ENCODE data around the gene RALBP1.
A peak's percentile ranks its signal among the peaks of the same experiment; 100 is the strongest.

Gene RALBP1

DNA sequence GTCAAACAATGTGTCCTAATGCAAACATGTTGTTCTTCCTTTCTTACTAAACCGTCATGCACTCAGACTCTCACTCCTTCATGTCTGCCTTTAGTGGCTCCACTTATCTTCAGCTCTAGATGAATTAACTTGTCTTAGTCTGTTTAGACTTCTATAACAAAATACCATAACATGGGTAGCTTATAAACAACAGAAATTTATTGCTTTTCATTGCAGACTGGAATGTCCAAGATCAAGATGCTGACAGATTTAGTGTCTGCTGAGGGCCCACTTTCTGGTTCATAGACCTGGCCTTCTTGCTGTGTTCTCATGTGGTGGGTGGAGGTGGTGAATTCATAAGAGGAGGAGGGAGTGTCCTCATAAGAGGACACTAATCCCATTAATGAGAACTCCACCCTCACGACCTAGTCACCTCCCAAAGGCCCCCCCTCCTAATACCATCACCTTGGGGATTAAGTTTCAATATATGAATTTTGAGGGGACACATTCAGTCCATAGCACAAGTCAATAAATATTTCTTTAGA lies 32.3 kb downstream of the RALBP1 start:
- no peak for DNase-seq (ENCODE audit: low spot score)

DNA sequence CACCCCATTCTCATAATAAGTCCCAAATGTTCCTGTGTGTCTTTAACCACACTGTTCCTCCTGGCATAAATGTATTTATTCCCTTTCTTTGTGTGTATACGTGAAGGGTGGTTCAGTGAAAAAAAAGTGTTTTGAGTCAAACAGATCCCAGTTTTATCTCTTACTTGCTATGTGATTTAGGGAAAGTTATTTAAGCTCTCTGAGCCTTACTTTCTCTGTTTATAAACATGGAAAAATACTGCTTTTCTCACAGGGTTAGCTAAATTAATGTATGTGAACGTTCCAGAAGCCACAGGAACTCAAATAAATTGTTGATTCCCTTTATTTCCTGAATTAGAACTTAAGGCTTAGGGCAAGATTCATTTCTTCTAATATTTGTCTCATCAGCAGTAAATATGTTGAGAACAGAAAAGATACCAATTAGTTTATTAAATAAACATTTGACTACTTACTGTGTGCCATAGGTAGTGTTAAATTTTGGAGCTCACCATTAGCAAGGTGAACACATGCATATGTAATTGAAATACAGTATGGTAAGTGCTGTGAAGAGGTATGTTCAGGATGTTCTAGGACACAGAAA lies 33.2 kb downstream of the RALBP1 start:
- no peak for DNase-seq (ENCODE audit: low spot score)

DNA sequence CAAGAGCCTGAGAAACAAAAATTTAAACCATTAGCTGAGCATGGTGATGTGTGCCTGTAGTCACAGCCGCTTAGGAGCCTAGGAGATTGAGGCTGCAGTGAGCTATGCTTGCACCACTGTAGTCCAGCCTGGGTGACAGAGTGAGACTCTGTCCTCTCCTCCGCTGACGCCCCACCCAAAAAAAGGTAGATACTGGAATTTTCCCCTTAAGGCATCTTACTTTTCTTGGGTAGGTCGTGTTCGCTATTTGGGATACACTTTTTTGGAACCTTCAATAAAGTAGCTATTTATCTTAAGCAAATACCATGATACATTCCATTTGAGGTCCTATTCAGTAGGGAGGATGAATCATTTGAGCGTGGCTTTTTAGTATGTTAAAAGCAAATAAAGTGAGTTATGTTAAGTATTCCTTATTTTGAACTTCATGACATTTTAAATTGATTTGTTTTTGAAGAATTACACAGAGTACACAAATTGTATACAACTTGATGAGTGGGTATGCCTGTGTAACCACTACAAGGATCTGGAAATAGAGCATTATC lies 38.7 kb downstream of the RALBP1 start:
- DNase-seq (ENCODE audit: low spot score) = peak; percentile 29

DNA sequence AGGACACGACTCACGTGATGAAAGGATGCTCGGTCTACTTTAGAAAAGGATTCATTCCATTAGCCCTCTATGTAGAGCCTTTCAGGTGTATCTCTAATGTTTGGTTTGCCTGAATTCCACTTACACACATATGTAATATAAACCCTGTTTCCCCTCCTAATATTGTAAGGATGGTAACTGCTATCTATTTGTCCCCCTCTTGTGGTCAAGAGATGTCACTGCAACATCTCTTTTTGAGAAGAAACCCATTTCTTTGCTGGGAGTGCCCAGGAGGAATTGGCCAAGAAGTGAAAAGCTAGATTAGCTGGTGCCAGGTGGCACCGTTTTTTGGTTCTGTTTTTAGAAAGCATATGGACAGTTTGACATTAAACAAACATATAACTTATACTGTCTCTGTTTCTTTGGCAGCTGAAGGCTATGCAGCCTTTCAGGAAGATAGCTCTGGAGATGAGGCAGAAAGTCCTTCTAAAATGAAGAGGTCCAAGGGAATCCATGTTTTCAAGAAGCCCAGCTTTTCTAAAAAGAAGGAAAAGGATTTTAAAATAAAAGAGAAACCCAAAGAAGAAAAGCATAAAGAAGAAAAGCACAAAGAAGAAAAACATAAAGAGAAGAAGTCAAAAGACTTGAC lies 41.2 kb downstream of the RALBP1 start:
- DNase-seq (ENCODE audit: low spot score) = peak; percentile 35

DNA sequence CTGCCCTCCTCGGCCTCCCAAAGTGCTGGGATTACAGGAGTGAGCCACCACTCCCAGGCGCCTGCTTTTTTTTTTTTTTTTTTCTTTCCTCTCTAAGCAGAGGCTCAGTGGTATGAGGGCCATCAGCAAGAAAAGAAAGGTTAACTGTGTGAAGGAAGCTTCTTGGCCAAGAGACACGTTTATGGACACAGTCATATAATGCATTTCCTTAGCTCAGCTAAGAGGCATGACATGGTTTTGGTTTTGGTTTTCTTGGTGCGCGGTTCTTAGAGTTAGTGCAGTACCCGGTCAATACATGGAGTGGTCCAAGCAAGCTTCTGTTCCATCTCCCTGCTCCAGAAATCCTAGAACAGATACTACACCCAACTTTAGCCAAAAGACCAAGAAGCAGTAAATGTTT lies 42.6 kb downstream of the RALBP1 start:
- DNase-seq (ENCODE audit: low spot score) = no peak

DNA sequence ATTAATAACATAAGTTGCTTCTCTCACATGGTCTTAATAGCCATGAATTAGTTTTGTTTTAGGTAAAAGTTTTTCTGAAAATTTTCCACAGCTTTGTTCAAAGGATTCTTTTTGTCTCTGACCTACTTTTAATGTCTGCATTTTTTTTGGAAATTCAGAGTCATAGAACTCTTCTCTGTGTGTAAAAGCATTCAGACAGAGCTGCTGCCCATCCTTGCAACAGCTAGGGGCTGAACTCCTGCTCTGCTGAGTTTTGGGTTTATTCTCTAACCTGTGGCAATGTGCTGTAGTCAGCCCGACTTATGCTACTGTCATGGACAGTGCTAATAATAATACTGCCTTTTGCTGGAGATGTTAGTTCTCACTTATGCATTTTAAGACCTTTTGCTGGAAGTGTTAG lies 44.1 kb downstream of the RALBP1 start:
- no peak for DNase-seq (ENCODE audit: low spot score)

DNA sequence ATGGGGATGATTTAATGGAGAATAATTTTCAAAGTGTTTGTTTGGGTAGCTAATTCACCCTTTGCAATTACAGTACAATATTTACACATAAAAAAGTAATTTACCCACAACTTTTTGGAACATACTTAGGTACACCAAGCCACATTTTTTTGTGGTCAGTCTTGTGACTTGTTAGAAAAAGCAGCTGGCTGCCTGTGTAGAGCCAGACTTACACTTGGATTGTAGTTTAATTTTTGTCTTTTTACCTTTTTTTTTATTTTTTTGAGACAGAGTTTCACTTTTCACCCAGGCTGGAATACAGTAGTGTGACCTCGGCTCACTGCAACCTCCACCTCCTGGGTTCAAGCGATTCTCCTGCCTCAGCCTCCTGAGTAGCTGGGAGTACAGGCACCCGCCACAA lies 45.4 kb downstream of the RALBP1 start:
- DNase-seq (ENCODE audit: low spot score) = no peak

DNA sequence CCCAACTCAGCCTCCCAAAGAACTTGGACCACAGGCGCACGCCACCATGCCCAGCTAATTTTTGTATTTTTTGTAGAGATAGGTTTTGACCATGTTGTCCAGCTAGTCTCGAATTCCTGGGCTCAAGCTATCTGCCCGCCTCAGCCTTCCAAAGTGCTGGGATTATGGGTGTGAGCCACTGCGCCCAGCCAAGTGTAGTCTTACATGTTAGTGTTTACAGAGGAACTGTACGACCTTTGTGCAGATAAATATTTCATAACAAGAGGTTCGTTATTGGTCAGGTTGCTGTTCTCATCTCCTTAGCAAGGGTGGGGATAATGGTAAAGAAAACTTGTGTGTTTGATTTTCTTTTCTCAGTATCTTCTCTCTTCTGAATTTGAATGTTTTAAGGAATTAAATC lies 46.5 kb downstream of the RALBP1 start:
- no peak for DNase-seq (ENCODE audit: low spot score)

DNA sequence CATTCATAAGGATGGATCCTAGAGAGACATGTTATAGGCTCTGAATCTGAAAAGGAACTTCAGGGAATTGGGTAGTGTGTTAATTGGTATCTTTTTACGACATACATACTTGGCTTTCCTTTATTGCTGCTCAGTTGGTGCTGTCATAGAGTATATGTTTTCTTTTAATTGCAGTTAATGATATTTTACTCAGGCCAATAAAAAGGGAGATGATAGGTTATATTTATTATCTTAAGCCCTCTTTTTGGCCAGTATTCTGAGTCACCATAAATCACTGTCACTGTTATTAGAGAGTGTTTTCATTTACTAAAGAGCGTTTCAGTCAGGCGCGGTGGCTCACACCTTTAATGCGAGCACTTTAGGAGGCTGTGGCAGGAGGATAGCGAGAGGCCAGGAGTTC lies 47.6 kb downstream of the RALBP1 start:
- no peak for DNase-seq (ENCODE audit: low spot score)

DNA sequence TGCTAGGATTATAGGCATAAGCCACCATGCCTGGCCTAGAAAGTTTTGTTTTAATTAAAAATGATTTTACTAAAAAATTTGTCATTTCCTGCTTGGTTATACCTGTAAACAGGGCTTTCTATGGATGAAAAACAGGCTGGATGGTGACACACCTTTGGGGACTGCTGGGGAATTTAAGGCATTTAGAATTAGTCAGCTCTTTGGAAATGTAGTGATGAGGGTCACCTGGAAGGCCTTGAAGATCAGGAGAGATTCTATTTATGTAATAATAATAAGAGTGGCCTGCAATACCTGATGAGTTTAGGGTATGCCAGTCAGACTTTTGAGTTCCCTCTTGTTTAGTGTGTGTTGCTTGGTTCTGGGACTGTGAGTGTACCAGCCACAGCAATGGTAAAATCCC lies 51.1 kb downstream of the RALBP1 start:
- no peak for DNase-seq (ENCODE audit: low spot score)

DNA sequence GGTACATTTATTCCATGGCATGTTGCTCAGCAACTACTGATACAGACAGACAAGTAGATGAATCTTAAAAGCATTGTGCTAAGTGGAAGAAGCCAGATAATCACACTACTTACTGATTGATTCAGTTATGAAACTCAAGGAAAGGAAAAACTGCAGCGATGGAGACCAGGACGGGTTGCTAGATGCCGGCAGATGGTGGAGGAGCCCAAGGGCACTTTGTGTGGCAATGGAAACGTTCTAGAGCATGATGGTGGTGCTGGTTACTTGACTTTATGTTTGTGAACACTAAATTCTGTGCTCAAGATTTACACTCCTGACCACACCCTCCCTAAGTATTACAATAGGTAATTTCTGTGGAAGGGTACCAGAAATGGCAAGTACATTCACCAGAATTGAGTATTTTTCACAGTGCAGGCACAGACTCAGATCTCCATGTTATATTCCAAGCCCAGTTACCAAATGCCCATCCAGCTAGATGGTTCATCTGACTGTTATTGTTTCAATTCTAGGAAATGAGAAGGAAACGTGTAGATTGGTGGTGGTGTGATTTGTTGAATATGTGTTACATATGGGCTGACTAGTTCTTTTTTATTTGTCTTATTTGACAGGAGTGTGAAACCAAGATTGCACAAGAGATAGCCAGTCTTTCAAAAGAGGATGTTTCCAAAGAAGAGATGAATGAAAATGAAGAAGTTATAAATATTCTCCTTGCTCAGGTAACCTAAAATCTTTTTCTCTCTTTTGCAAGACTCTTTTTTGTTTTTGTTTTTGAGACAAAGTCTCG lies 55.1 kb downstream of the RALBP1 start:
- no peak for DNase-seq (ENCODE audit: low spot score)

DNA sequence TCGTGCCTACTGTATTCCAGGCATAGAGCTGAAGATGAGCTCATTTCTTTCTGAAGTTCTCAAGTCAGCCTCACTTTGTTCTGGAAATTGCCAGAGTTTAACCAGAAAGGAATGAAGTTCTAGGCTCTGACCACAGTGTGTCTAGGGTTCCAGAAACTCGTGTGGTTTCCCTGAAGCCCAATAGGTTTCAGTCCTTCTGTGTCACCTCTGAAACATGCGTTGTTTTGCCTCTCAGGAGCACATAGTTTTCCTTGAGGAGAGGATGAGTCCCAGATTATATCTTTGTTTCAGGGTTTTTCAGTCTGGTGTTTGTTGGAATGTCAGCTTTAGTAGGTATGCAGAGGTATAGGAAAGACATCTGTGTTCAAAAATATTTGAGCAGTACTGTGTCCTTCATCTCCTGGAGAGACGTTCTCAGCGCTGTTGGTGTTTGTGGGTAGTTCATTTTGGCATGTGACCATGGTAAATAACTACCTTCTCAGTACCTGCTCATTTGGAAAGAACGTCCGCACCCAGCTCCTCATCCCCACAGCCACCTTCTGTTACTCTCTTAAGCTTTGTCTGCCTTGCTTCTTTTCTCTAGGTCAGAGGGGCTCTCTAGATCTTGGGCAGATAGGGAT lies 56.6 kb downstream of the RALBP1 start:
- DNase-seq (ENCODE audit: low spot score) = no peak

DNA sequence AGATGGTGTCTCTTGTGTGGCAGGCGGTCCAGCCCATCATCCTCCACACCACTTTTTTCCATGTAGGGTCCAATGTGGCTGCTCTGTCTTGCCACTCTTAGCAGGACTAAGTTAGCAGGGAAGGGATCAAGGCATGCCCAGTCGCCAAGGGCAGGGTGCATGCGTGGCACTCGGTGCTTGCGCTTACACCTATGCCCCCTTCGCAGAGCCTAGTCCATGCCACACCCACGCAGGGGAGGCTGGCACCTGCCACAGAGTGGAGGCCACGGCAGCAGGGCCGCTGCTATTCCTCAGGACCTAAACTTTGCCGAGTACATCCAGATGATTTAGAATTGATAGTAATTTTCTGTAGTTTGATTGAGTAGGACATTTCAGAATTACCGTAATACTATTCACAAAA lies 59.5 kb downstream of the RALBP1 start:
- no peak for DNase-seq (ENCODE audit: low spot score)

DNA sequence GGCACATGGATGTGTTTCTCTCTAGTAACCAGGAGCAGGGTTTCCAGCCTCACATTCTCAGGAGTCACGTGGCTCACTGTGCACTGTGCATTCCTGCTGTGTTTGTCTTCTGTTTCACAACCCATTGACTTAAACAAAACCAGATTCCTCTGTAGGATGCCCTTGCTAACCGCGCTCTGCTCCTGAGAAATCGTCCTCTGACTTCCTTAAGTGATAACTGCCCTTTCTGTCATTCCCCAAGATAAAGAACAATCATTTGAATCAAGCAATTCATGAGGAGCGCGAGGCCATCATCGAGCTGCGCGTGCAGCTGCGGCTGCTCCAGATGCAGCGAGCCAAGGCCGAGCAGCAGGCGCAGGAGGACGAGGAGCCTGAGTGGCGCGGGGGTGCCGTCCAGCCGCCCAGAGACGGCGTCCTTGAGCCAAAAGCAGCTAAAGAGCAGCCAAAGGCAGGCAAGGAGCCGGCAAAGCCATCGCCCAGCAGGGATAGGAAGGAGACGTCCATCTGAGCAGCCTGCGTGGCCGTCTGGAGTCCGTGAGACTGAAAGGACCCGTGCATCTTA lies 60.2 kb downstream of the RALBP1 start:
- peak; percentile 93 for DNase-seq (ENCODE audit: low spot score)

DNA sequence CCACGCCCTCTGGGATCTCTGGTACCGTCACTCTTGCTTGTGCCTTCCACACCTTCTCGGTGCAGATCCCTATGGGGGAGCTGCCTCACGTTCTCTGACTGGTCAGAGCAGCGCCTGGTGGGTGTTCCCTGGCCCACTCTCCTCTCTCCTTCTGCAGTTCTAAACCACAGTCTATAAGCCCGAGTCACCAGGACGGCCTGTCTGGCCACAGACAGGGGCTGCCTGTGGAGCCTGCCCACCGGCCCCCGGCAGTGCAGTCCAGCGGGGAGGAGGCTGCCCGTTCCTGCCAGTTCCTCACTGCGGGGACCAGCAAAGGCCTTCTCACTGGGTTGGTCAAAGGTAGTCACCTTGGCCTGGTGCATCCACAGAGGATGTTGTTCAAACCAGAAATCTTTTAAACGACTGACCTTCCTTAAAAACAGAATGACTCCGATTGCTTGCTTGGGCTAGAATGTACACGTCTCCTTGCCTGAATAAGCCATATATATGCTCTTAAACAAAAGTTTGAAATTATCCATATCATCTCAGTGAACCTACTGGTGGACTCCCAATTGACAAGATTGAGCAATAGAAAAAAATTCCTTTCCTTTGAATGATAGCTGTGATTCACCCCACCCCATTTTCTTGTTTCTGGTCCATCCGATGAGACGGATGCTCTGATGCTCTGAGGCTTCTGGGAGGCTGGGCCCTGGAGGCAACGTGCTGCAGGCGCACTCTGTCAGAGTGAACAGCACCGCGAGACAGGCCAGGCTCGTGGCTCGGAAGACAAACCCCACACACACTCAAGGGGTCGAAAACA lies 61.2 kb downstream of the RALBP1 start:
- no peak for DNase-seq (ENCODE audit: low spot score)

DNA sequence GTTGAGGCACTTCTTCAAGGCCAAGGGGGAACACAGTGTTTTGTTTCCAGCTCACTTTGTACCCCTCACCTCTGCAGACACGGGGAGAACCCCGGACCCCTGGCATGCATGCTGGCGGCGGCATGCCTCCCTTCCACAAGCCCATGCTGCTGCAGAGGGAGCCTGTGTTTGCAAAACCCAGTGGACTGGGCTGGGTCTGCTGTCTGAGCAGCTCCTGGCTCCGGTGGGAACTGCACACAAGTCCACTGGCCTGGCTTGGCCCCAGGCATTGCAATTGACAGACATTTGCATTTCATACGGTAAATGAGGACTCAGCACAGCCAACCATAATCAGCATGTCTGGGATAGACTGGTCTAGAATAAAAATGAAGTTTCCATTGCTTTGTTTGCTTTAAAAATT lies 62.4 kb downstream of the RALBP1 start:
- no peak for DNase-seq (ENCODE audit: low spot score)

DNA sequence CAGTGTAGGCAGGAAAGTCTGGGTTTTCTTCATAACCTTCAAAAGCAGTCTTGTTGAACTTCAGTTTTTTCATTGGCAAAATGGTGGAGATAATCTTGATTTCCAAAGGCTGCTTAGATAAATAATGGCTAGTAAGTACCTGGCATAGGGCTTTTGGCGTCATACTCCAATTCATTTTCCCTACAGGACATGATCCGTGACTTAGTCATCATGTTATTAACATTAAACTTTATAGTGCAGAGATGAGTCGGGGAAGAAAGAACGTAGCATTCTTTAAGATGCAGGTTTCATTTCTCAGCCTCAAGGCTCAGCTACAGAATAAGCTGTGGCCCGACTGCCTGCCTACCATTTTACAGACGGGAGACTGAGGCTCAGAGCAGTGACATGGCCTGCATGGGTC lies 64.0 kb downstream of the RALBP1 start:
- DNase-seq (ENCODE audit: low spot score) = no peak

DNA sequence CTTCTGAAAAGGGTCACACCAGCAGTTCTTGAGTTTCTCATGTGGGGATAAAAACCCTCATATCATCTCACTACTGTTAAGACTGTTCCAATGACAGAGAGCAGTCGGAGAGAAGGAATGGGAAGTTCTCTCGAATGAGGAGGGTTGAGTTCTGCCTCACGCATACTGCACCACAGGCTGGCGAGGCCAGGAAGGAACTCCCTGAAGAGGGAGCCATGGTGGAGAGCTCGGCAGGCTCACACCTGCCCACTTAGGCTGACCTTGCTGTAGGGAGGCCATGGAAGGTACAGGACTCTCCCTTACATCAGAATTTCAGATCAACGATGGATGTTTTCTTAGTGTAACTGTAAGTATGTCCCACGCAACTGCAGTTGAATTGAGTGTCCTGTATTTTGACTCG lies 64.6 kb downstream of the RALBP1 start:
- no peak for DNase-seq (ENCODE audit: low spot score)

DNA sequence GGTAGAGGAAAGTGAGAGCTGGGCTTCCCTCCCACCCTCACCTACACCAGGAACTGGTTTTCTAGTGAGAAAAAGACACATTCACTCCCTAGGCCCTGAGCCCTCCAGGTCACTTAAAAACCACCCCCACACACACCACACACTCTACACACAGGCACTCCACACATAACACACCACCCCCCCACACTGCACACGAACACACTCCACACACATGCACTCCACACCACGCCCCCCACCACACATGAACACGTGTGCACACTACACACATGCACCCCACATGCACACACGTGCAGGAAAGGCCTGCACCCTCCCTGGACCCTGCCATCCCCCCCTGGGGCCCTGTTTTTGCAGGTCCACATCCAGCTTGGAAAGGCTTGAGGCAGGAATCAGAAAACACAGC lies 67.6 kb downstream of the RALBP1 start:
- no peak for DNase-seq (ENCODE audit: low spot score)

DNA sequence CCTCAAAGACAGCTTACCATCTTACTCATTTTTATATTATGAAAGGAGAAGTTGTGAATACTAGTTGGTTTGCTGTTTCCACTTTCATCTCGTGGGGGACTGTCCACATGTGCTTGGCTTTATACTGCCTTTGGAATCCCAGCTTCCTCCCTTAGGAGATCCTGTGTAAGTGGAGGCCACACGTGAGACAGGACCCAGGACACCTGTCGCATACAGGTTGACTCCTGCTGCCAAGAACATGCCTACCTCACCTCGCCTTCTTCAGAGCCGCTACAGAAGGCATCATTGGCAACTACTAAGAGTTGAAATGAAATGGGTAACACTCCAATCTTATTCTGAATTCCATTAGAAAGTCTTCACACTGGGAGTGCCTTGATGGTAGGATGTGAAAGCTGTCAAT lies 69.7 kb downstream of the RALBP1 start:
- no peak for DNase-seq (ENCODE audit: low spot score)

DNA sequence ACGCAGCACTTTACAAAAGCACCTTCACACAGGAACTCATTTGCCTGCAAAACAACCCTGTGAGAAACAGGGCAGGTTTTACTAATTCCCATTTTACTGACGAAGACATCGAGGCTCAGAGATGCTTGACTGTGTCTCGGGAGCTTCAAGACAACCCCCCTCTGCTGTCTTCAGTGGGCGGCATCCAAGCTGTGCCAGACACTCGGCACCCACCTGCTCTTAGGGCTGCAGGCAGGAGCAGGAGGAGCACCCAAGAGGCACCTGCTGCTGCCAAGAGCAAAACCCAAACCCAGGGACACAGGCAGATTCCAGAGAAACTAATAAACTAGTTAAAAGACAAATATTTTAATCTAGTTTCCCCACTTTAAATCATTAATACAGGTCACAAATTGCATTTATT lies 71.2 kb downstream of the RALBP1 start:
- no peak for DNase-seq (ENCODE audit: low spot score)
